Lower leg skin (tissue), 3 donors: Measurements from ENCODE around the gene IGSF22.

Experiments
- POLR2A ChIP-seq, 2 donors: fragments of 450-650 bp; IDR thresholded peaks; one replicate each; pipeline ENCODE4 v1.6.1; 2016 to 2017; ENCODE audit warnings: antibody characterized with exemption in 2 of 2, mild to moderate bottlenecking in 1 of 2, moderate library complexity in 1 of 2
- TF ChIP-seq, protein P1 (sequence below), 3 donors: fragments of 450-650 bp; IDR thresholded peaks; one replicate each; pipeline ENCODE4 v1.5.1; 2016; ENCODE audit warnings: antibody characterized with exemption in 3 of 3, mild to moderate bottlenecking in 3 of 3, moderate library complexity in 2 of 3

DNA sequence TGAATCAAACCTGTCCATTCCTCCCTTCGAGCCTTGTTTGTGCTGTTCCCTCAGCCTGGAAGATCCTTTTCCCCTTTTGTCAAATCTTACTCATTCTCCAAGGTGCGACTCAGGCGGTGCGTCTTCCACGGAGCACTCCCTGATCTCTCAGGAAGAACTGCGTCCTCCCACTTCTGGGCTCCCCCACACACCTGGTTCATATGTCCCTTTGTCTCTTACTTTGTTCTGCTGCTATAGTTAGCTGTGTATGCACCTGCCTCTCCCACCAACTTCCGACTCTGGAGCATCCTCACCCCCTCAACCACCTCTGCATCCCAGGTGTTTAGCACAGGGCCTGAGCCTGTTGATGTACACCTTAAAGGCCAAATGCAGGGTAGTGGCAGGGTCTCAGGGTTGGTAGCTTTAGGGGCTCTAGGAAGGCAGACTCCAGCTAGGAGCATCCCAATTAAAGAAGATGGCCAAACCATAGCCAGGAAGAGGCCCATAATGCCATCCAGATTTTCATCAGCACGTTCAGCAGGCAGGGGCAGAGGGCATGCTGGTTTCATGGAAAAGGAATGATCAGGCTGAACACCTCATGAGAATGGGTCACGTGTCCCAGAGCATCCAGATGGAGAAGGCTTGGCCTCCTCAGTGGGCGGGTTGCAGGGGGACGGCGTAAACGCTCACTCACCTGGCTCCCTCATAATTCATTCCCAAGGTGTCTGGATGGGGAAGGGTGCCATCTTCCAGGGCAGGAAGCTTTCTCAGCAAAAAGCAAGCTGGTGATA, 45.5 kb upstream of the IGSF22 start:
- TF ChIP-seq, protein P1, sequence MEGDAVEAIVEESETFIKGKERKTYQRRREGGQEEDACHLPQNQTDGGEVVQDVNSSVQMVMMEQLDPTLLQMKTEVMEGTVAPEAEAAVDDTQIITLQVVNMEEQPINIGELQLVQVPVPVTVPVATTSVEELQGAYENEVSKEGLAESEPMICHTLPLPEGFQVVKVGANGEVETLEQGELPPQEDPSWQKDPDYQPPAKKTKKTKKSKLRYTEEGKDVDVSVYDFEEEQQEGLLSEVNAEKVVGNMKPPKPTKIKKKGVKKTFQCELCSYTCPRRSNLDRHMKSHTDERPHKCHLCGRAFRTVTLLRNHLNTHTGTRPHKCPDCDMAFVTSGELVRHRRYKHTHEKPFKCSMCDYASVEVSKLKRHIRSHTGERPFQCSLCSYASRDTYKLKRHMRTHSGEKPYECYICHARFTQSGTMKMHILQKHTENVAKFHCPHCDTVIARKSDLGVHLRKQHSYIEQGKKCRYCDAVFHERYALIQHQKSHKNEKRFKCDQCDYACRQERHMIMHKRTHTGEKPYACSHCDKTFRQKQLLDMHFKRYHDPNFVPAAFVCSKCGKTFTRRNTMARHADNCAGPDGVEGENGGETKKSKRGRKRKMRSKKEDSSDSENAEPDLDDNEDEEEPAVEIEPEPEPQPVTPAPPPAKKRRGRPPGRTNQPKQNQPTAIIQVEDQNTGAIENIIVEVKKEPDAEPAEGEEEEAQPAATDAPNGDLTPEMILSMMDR (IDR thresholded peaks at IDR 0.05): no peak
- TF ChIP-seq POLR2A (IDR thresholded peaks at IDR 0.05): no peak
